NAMALWA (cell line): Measurements from ENCODE around the gene STX7.

Source experiments
- DNase-seq: peaks from one replicate; pipeline ENCODE4 v3.0.0-alpha.2; 2015; ENCODE audit warnings: low spot score

STX7 gene

GRCh38 chr6:132478266-132478665 lies 34.6 kb downstream of the STX7 start:
- no peak for DNase-seq

- DNase-seq: no peak
Observed at GRCh38 chr6:132476688-132477087, 36.2 kb downstream of the STX7 start.

- no peak for DNase-seq
Observed at GRCh38 chr6:132475925-132476324, 37.0 kb downstream of the STX7 start.

- no peak for DNase-seq
Observed at GRCh38 chr6:132471787-132472186, 41.1 kb downstream of the STX7 start.

GRCh38 chr6:132466952-132467351 lies 46.0 kb downstream of the STX7 start:
- no peak for DNase-seq

- DNase-seq: no peak
Observed at GRCh38 chr6:132465530-132466485, 47.1 kb downstream of the STX7 start.

GRCh38 chr6:132464538-132465256 lies 48.2 kb downstream of the STX7 start:
- no peak for DNase-seq

GRCh38 chr6:132461958-132462357 lies 51.0 kb downstream of the STX7 start:
- no peak for DNase-seq

GRCh38 chr6:132459605-132459952 lies 53.3 kb downstream of the STX7 start:
- DNase-seq: no peak

- DNase-seq: no peak
Observed at GRCh38 chr6:132458887-132459604, 53.9 kb downstream of the STX7 start.

- DNase-seq: no peak
Observed at GRCh38 chr6:132456700-132457143, 56.2 kb downstream of the STX7 start.

- no peak for DNase-seq
Observed at GRCh38 chr6:132446855-132447241, 66.1 kb downstream of the STX7 start.

GRCh38 chr6:132446141-132446854 lies 66.6 kb downstream of the STX7 start:
- DNase-seq: no peak

- DNase-seq: no peak
Observed at GRCh38 chr6:132445201-132445951, 67.5 kb downstream of the STX7 start.

GRCh38 chr6:132443206-132443605 lies 69.7 kb downstream of the STX7 start:
- no peak for DNase-seq

GRCh38 chr6:132430110-132430509 lies 82.8 kb downstream of the STX7 start:
- no peak for DNase-seq

GRCh38 chr6:132425176-132425575 lies 87.7 kb downstream of the STX7 start:
- DNase-seq: no peak

GRCh38 chr6:132423839-132424238 lies 89.1 kb downstream of the STX7 start:
- DNase-seq: no peak

GRCh38 chr6:132418235-132418965 lies 94.5 kb downstream of the STX7 start:
- DNase-seq: no peak

- no peak for DNase-seq
Observed at GRCh38 chr6:132414761-132415160, 98.2 kb downstream of the STX7 start.
